GM12878 (cell line): ENCODE results near the gene CHN1. TPM values are rescaled to one million over a fixed set of nuclear protein-coding genes. Genes with fewer than 3 reads are reported as not detected.

Experiments
- ATAC-seq: fragments of 200-7000 bp; cut with Tn5 transposase; 3 replicates; pipeline ENCODE4 v1.9.1; 2020; ENCODE audit warnings: mild to moderate bottlenecking, moderate library complexity
- BruUV-seq: library from RNA; stranded (reverse); fragments of 400-500 nt; replicated peaks from 2 replicates; lab custom pipeline; 2021; lab: Mats Ljungman, UMichigan
- CTCF ChIA-PET: fragments of 300-600 bp; sonication (Branson Sonifier 250); formaldehyde crosslinking; extraction: SDS; loops from one replicate; lab custom pipeline; 2021; ENCODE audit warnings: inconsistent platforms; lab: Yijun Ruan, JAX
- POLR2A ChIA-PET: fragments of 350-600 bp; formaldehyde crosslinking; extraction: SDS; loops from one replicate; lab custom pipeline; 2021; ENCODE audit warnings: inconsistent platforms; lab: Charles Lee
- RAD21 ChIA-PET: fragments of 300-600 bp; sonication (Branson Sonifier 250); formaldehyde crosslinking; loops from one replicate; lab custom pipeline; 2023; ENCODE audit warnings: antibody characterized with exemption; ENCODE audit not compliant: unreplicated experiment; lab: Charles Lee
- SMC1A ChIA-PET: fragments of 300-600 bp; sonication (Branson Sonifier 250); formaldehyde crosslinking; loops from one replicate; lab custom pipeline; 2023; ENCODE audit not compliant: unreplicated experiment, uncharacterized antibody; lab: Charles Lee
- DNase-seq: peaks from one replicate; pipeline ENCODE4 v3.0.0-alpha.2; 2011; ENCODE audit warnings: low read depth, low spot score
- FAIRE-seq: peaks from 3 replicates; lab custom pipeline; 2011; peaks lifted over from hg19 to GRCh38; lab: Jason Lieb, UNC
- H2AFZ ChIP-seq: 2 replicates; pipeline ENCODE4 v1.6.0; 2011; ENCODE audit warnings: low read depth, low read length, control low read depth; ENCODE audit not compliant: control insufficient read depth
- H3K27ac ChIP-seq: 2 replicates; pipeline ENCODE4 v1.5.1; 2011; ENCODE audit warnings: control low read depth; ENCODE audit not compliant: control insufficient read depth, insufficient read depth
- H3K27me3 ChIP-seq, 2 experiments: replicated peaks in 1 of 2; 2 replicates each; pipeline versions ENCODE4 v1.6.0 to v1.6.1; 2011; ENCODE audit warnings: low read length in 1 of 2; ENCODE audit not compliant: control insufficient read depth in 2 of 2, insufficient read depth in 2 of 2
- H3K36me3 ChIP-seq, 2 experiments: 2 replicates each; pipeline ENCODE4 v1.5.1; 2011; ENCODE audit warnings: low read length in 1 of 2; ENCODE audit not compliant: control insufficient read depth in 2 of 2, insufficient read depth in 2 of 2
- H3K4me1 ChIP-seq: 2 replicates; pipeline ENCODE4 v1.6.1; 2011; ENCODE audit warnings: mild to moderate bottlenecking, low read length, moderate library complexity, mixed read lengths; ENCODE audit not compliant: control insufficient read depth, insufficient read depth
- H3K4me2 ChIP-seq: 2 replicates; pipeline ENCODE4 v1.6.0; 2011; ENCODE audit warnings: control low read depth; ENCODE audit not compliant: control insufficient read depth, insufficient read depth
- H3K4me3 ChIP-seq: fragments of 200-600 bp; sonication (generic); 2 replicates; pipeline ENCODE4 v1.5.1; 2016
- H3K79me2 ChIP-seq: 2 replicates; pipeline ENCODE4 v1.6.0; 2011; ENCODE audit warnings: low read length; ENCODE audit not compliant: control insufficient read depth, insufficient read depth
- H3K9ac ChIP-seq: 2 replicates; pipeline ENCODE4 v1.8.0; 2011; ENCODE audit warnings: low read length, control low read depth, mixed read lengths; ENCODE audit not compliant: control insufficient read depth, insufficient read depth
- H3K9me3 ChIP-seq: replicated peaks from 3 replicates; pipeline ENCODE4 v1.5.1; 2011; ENCODE audit warnings: mild to moderate bottlenecking, low read length; ENCODE audit not compliant: control insufficient read depth, insufficient read depth
- H4K20me1 ChIP-seq: 2 replicates; pipeline ENCODE4 v1.6.0; 2011; ENCODE audit not compliant: control insufficient read depth, insufficient read depth
- BRCA1 ChIP-seq: IDR thresholded peaks from 2 replicates; pipeline ENCODE4 v1.6.1; 2011; ENCODE audit warnings: low read depth, low read length, improper control_type of control experiment
- IKZF1 ChIP-seq: fragments of 450-650 bp; conservative IDR thresholded peaks from 2 replicates; pipeline ENCODE4 v1.6.1; 2017; ENCODE audit warnings: antibody characterized with exemption, mild to moderate bottlenecking
- JUND ChIP-seq: IDR thresholded peaks from 2 replicates; pipeline ENCODE4 v1.6.1; 2012; ENCODE audit warnings: low read depth, mild to moderate bottlenecking, low read length, improper control_type of control experiment, moderate library complexity
- MYC ChIP-seq: IDR thresholded peaks from 2 replicates; pipeline ENCODE4 v1.6.1; 2011; ENCODE audit warnings: mild to moderate bottlenecking, low read length, moderate library complexity, inconsistent platforms; ENCODE audit not compliant: insufficient read depth, insufficient replicate concordance, insufficient read length, severe bottlenecking
- NBN ChIP-seq: fragments of 450-650 bp; IDR thresholded peaks from 2 replicates; pipeline ENCODE4 v1.6.1; 2016
- NFIC ChIP-seq: IDR thresholded peaks from 2 replicates; pipeline ENCODE4 v1.6.1; 2012; ENCODE audit warnings: low read depth, mild to moderate bottlenecking, inconsistent platforms, low read length, moderate library complexity
- POLR2AphosphoS2 ChIP-seq: IDR thresholded peaks from 2 replicates; pipeline ENCODE4 v1.6.1; 2011; ENCODE audit warnings: low read depth, mild to moderate bottlenecking, low read length, improper control_type of control experiment, moderate library complexity
- RB1 ChIP-seq: fragments of 450-650 bp; formaldehyde crosslinking; IDR thresholded peaks from 2 replicates; pipeline ENCODE4 v1.6.1; 2017; ENCODE audit warnings: mild to moderate bottlenecking, borderline replicate concordance
- RFX5 ChIP-seq: IDR thresholded peaks from 2 replicates; pipeline ENCODE4 v1.6.1; 2011; ENCODE audit warnings: low read depth, low read length, improper control_type of control experiment
- SMAD1 ChIP-seq: fragments of 450-650 bp; IDR thresholded peaks from 2 replicates; pipeline ENCODE4 v1.6.1; 2018; ENCODE audit warnings: mild to moderate bottlenecking, low read depth; ENCODE audit not compliant: partially characterized antibody
- SP1 ChIP-seq: IDR thresholded peaks from one replicate; pipeline ENCODE4 v1.6.1; 2011; ENCODE audit warnings: low read depth, low read length
- ZNF274 ChIP-seq: IDR thresholded peaks from one replicate; pipeline ENCODE4 v1.8.0; 2011; ENCODE audit not compliant: insufficient read length, insufficient read depth
- WGBS: methylation state at CpG from one replicate; pipeline ENCODE4 v1.1.6; 2016; ENCODE audit warnings: low lambda C conversion rate; ENCODE audit not compliant: insufficient replicate concordance, insufficient coverage; ENCODE audit errors: missing lambda C conversion rate; 5-methylcytosine and 5-hydroxymethylcytosine counted together
- in situ Hi-C: fragments of 300-500 bp; cut with MboI; formaldehyde crosslinking; loops from 9 replicates; pipeline ENCODE4 v1.14.3; 2018; ENCODE audit warnings: mixed read lengths
- intact Hi-C: fragments of 100-400 bp; cut with micrococcal nuclease; formaldehyde crosslinking; loops from one replicate; pipeline ENCODE4 v1.14.2; 2022; ENCODE audit not compliant: unreplicated experiment
- polyA plus RNA-seq, 11 experiments: library from polyadenylated mRNA; depleted of rRNA in 4 of 11; unstranded in 6 of 11; stranded (reverse) in 5 of 11; fragments of >200 nt; fragmentation: Nextera tagmentation in 4 of 11; fragmentation: Illumina TruSeq in 1 of 11; extraction: Ambion mirVana in 4 of 11; extraction: Trizol in 1 of 11; gene quantifications; 1 replicate in 1 of 11; 2 replicates in 10 of 11; pipeline versions ENCODE4 v1.2.1 to v1.2.3, GENCODE V29; 2011 to 2016; ENCODE audit warnings: inconsistent platforms in 2 of 11, missing spikeins in 2 of 11, low read depth in 1 of 11
- total RNA-seq, 4 experiments: library from RNA; depleted of rRNA in 3 of 4; stranded (reverse); fragments of >200 nt in 3 of 4; fragmentation: Illumina TruSeq in 1 of 4; extraction: Trizol in 1 of 4; gene quantifications; 2 replicates each; pipeline versions ENCODE4 v1.2.1 to v1.2.3, GENCODE V29; 2013 to 2021
- TF ChIP-seq, protein P1 (sequence below): IDR thresholded peaks from 2 replicates; pipeline ENCODE4 v1.6.1; 2011; ENCODE audit warnings: low read depth, mild to moderate bottlenecking, low read length, moderate library complexity, borderline replicate concordance; ENCODE audit errors: extremely low read depth
- TF ChIP-seq, protein P2 (sequence below), 3 experiments: IDR thresholded peaks in 2 of 3; conservative IDR thresholded peaks in 1 of 3; 2 replicates each; pipeline ENCODE4 v1.5.1; 2011; ENCODE audit warnings: low read depth in 3 of 3, low read length in 3 of 3, mild to moderate bottlenecking in 3 of 3, control low read depth in 2 of 3, moderate library complexity in 2 of 3, inconsistent platforms in 1 of 3, mixed read lengths in 1 of 3; ENCODE audit not compliant: control insufficient read depth in 2 of 3, insufficient read depth in 1 of 3; ENCODE audit errors: extremely low read depth in 1 of 3

Gene CHN1
- total and polyA plus RNA-seq, 10 of the 15 experiments (the other 5 are each of a cell fraction or from before 2014, with no cell fraction given), result 0.18 to 0.92 (median 0.53) TPM; not detected in 1

- in situ Hi-C loops, result no loop called here
- H3K36me3 ChIP-seq, result no peaks in the 10 kb centered on the region
- no peak overlapping the region for H3K9ac ChIP-seq
- H2AFZ ChIP-seq, result no peak overlapping the region
- DNase-seq (no peak), FAIRE-seq (no peak), ATAC-seq (no peak)
- ChIA-PET SMC1A (interaction anchor here (0.5 to 1.6 kb wide), 3 partner anchors 11 to 128 kb away, joined by 3 to 7 read pairs (median 4); no protein-coding TSS in a partner anchor), CTCF (interaction anchor here (0.9 to 1.8 kb wide), 2 partner anchors 9 to 158 kb away, joined by 3 to 4 read pairs; no protein-coding TSS in a partner anchor), POLR2A (no interaction called here), RAD21 (no interaction called here)
- H3K4me2 ChIP-seq, result no peak overlapping the region
- H3K4me1 ChIP-seq, result no peaks in the 10 kb centered on the region
- no peaks in the 10 kb centered on the region for H4K20me1 ChIP-seq
- intact Hi-C loops, result no loop called here
- H3K9me3 ChIP-seq, result no peaks in the 10 kb centered on the region
- H3K79me2 ChIP-seq, result no peaks in the 10 kb centered on the region
- H3K27ac ChIP-seq, result no peak overlapping the region
- BruUV-seq, result no TSS peak
- TF ChIP-seq, protein P1, sequence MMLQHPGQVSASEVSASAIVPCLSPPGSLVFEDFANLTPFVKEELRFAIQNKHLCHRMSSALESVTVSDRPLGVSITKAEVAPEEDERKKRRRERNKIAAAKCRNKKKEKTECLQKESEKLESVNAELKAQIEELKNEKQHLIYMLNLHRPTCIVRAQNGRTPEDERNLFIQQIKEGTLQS, result no peak
- TF ChIP-seq SMAD1, result no peak
- no peak for TF ChIP-seq POLR2AphosphoS2
- no peak for TF ChIP-seq SP1
- no peak for TF ChIP-seq RB1
- TF ChIP-seq JUND, result no peak
- no peak for TF ChIP-seq BRCA1
- no peak for TF ChIP-seq MYC
- TF ChIP-seq, protein P2, sequence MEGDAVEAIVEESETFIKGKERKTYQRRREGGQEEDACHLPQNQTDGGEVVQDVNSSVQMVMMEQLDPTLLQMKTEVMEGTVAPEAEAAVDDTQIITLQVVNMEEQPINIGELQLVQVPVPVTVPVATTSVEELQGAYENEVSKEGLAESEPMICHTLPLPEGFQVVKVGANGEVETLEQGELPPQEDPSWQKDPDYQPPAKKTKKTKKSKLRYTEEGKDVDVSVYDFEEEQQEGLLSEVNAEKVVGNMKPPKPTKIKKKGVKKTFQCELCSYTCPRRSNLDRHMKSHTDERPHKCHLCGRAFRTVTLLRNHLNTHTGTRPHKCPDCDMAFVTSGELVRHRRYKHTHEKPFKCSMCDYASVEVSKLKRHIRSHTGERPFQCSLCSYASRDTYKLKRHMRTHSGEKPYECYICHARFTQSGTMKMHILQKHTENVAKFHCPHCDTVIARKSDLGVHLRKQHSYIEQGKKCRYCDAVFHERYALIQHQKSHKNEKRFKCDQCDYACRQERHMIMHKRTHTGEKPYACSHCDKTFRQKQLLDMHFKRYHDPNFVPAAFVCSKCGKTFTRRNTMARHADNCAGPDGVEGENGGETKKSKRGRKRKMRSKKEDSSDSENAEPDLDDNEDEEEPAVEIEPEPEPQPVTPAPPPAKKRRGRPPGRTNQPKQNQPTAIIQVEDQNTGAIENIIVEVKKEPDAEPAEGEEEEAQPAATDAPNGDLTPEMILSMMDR (IDR thresholded peaks at IDR 0.05 in 2 of 3, conservative IDR thresholded peaks at IDR 0.05 in 1 of 3; ENCODE audit: control insufficient read depth in 2 of 3, extremely low read depth in 1 of 3, insufficient read depth in 1 of 3, low read depth in 3 of 3, low read length in 3 of 3), result no peak
- TF ChIP-seq IKZF1, result no peak
- TF ChIP-seq NFIC, result no peak
- no peak for TF ChIP-seq NBN
- TF ChIP-seq ZNF274, result no peak
- TF ChIP-seq RFX5, result no peak
- no peak overlapping the region for H3K4me3 ChIP-seq
- 21% methylated on average over 1 of the region's 1 CpG for WGBS
- no peaks in the 10 kb centered on the region for H3K27me3 ChIP-seq
Observed at GRCh38 chr2:174877301-174877700, 127.9 kb downstream of the CHN1 start.
